Duodenal mucosa (tissue), 2 donors: ENCODE data around the gene MAP3K21.

Experiments used
- H3K27ac ChIP-seq: one replicate; pipeline ENCODE4 v1.7.0; 2013; ENCODE audit warnings: low read depth, low read length
- H3K27me3 ChIP-seq, 2 donors: one replicate each; pipeline ENCODE4 v1.7.0; 2013; ENCODE audit warnings: low read length in 2 of 2, control low read depth in 1 of 2; ENCODE audit not compliant: insufficient read depth in 2 of 2, control insufficient read depth in 1 of 2
- H3K36me3 ChIP-seq, 2 donors: one replicate each; pipeline ENCODE4 v1.7.0; 2013; ENCODE audit warnings: low read length in 2 of 2, control low read depth in 1 of 2; ENCODE audit not compliant: insufficient read depth in 2 of 2, control insufficient read depth in 1 of 2
- H3K4me1 ChIP-seq, 2 donors: one replicate each; pipeline ENCODE4 v1.7.0; 2013; ENCODE audit warnings: low read length in 2 of 2, control low read depth in 1 of 2; ENCODE audit not compliant: insufficient read depth in 2 of 2, control insufficient read depth in 1 of 2
- H3K4me3 ChIP-seq, 2 donors: one replicate each; pipeline ENCODE4 v1.7.0; 2013; ENCODE audit warnings: low read length in 2 of 2, low read depth in 1 of 2
- H3K9ac ChIP-seq, 2 donors: one replicate each; pipeline ENCODE4 v1.7.0; 2013; ENCODE audit warnings: low read length in 2 of 2, low read depth in 1 of 2
- H3K9me3 ChIP-seq, 2 donors: one replicate each; pipeline ENCODE4 v1.7.0; 2013; ENCODE audit warnings: low read length in 2 of 2, control low read depth in 1 of 2; ENCODE audit not compliant: control insufficient read depth in 1 of 2

MAP3K21 gene

GRCh38 chr1:233383984-233384383 lies 56.5 kb downstream of the MAP3K21 start:
- Histone ChIP-seq H3K27ac (no peak overlapping the region), H3K4me1 (no peaks in the 10 kb centered on the region), H3K27me3 (no peaks in the 10 kb centered on the region), H3K36me3 (peaks cover 11 to 19% of the 10 kb centered on the region in 2 donors), H3K4me3 (no peak overlapping the region), H3K9ac (no peak overlapping the region), H3K9me3 (peaks cover 0 to 9% of the 10 kb centered on the region in 2 donors)

- no peaks in the 10 kb centered on the region for H3K27me3 ChIP-seq
- no peak overlapping the region for H3K27ac ChIP-seq
- H3K4me3 ChIP-seq: no peak overlapping the region
- peaks cover 7 to 10% of the 10 kb centered on the region in 2 donors for H3K36me3 ChIP-seq
- H3K9ac ChIP-seq: no peak overlapping the region
- peaks cover 0 to 9% of the 10 kb centered on the region in 2 donors for H3K9me3 ChIP-seq
- H3K4me1 ChIP-seq: no peaks in the 10 kb centered on the region
Observed at GRCh38 chr1:233386336-233386735, 58.8 kb downstream of the MAP3K21 start.

GRCh38 chr1:233387585-233387984 lies 60.1 kb downstream of the MAP3K21 start:
- Histone ChIP-seq H3K27ac (no peak overlapping the region), H3K4me3 (no peak overlapping the region)

GRCh38 chr1:233389169-233389568 lies 61.6 kb downstream of the MAP3K21 start:
- Histone ChIP-seq H3K4me3 (no peak overlapping the region), H3K9me3 (no peaks in the 10 kb centered on the region), H3K27ac (no peak overlapping the region), H3K9ac (no peak overlapping the region), H3K27me3 (peaks cover 0 to under 1% of the 10 kb centered on the region in 2 donors), H3K4me1 (no peaks in the 10 kb centered on the region), H3K36me3 (peaks cover 0 to 2% of the 10 kb centered on the region in 2 donors)

More at GRCh38 chr1:233387585-233387984, 60.1 kb downstream of the MAP3K21 start:
- Histone ChIP-seq H3K36me3 (peaks cover 2 to 5% of the 10 kb centered on the region in 2 donors), H3K27me3 (no peaks in the 10 kb centered on the region), H3K9ac (no peak overlapping the region), H3K4me1 (no peaks in the 10 kb centered on the region), H3K9me3 (peaks cover 0 to 4% of the 10 kb centered on the region in 2 donors)

- H3K4me3 ChIP-seq: no peak overlapping the region
- H3K4me1 ChIP-seq: no peaks in the 10 kb centered on the region
- no peak overlapping the region for H3K9ac ChIP-seq
- no peaks in the 10 kb centered on the region for H3K36me3 ChIP-seq
- no peak overlapping the region for H3K27ac ChIP-seq
- peaks cover 0 to 4% of the 10 kb centered on the region in 2 donors for H3K27me3 ChIP-seq
- no peaks in the 10 kb centered on the region for H3K9me3 ChIP-seq
Observed at GRCh38 chr1:233389893-233390292, 62.4 kb downstream of the MAP3K21 start.

- no peak overlapping the region for H3K27ac ChIP-seq
- H3K4me3 ChIP-seq: no peak overlapping the region
- no peaks in the 10 kb centered on the region for H3K4me1 ChIP-seq
- no peak overlapping the region for H3K9ac ChIP-seq
- no peaks in the 10 kb centered on the region for H3K36me3 ChIP-seq
- no peaks in the 10 kb centered on the region for H3K9me3 ChIP-seq
- peaks cover 0 to 4% of the 10 kb centered on the region in 2 donors for H3K27me3 ChIP-seq
Observed at GRCh38 chr1:233390842-233391737, 63.6 kb downstream of the MAP3K21 start.

- Histone ChIP-seq H3K9me3 (no peaks in the 10 kb centered on the region), H3K27me3 (peaks cover 0 to 4% of the 10 kb centered on the region in 2 donors), H3K27ac (no peak overlapping the region), H3K4me3 (no peak overlapping the region), H3K4me1 (no peaks in the 10 kb centered on the region), H3K36me3 (no peaks in the 10 kb centered on the region), H3K9ac (no peak overlapping the region)
Observed at GRCh38 chr1:233393084-233393840, 65.7 kb downstream of the MAP3K21 start.

- Histone ChIP-seq H3K4me3 (no peak overlapping the region), H3K27ac (no peak overlapping the region), H3K4me1 (no peaks in the 10 kb centered on the region), H3K27me3 (peaks cover 0 to 4% of the 10 kb centered on the region in 2 donors), H3K9me3 (no peaks in the 10 kb centered on the region), H3K36me3 (no peaks in the 10 kb centered on the region), H3K9ac (no peak overlapping the region)
Observed at GRCh38 chr1:233393926-233394680, 66.6 kb downstream of the MAP3K21 start.

- H3K9me3 ChIP-seq: no peaks in the 10 kb centered on the region
- H3K27ac ChIP-seq: no peak overlapping the region
- no peaks in the 10 kb centered on the region for H3K36me3 ChIP-seq
- peaks cover 0 to 4% of the 10 kb centered on the region in 2 donors for H3K27me3 ChIP-seq
- no peak overlapping the region for H3K4me3 ChIP-seq
- H3K4me1 ChIP-seq: no peaks in the 10 kb centered on the region
- H3K9ac ChIP-seq: no peak overlapping the region
Observed at GRCh38 chr1:233394860-233395717, 67.6 kb downstream of the MAP3K21 start.
